HL-60 (cell line): Measurements from ENCODE around the gene DDX52.

ENCODE experiments used
- CTCF ChIP-seq: IDR thresholded peaks from one replicate; pipeline ENCODE4 v1.5.1; 2011; ENCODE audit warnings: low read length, control low read depth, inconsistent platforms; ENCODE audit not compliant: insufficient read depth
- GABPA ChIP-seq: IDR thresholded peaks from 2 replicates; pipeline ENCODE4 v1.6.1; 2012; ENCODE audit warnings: low read depth
- POLR2AphosphoS5 ChIP-seq: IDR thresholded peaks from 2 replicates; pipeline ENCODE4 v1.6.1; 2012; ENCODE audit warnings: low read depth
- REST ChIP-seq: IDR thresholded peaks from 2 replicates; pipeline ENCODE4 v1.6.1; 2012; ENCODE audit warnings: low read depth; ENCODE audit not compliant: insufficient replicate concordance

DNA sequence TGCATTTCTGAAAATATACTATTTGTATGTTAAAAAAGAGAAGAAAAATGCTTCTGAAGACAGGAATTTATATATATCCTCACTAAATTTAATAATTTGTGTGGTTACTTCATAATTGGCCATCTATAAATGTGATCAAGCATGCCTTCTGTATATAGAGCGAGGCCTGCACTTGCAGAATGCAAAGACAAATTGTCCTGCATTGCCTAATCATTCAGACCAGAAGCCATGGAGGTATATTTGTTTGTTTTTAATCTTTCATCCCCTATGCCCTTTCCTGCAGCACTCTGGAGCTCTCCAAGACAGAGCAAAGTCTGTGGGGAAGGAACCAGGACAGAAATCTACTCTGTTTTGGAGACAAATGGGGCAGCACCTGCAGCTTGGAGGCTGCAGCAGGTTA is 23.8 kb upstream of the DDX52 start:
- TF ChIP-seq CTCF: no peak
- TF ChIP-seq REST: no peak
- no peak for TF ChIP-seq POLR2AphosphoS5
- TF ChIP-seq GABPA: no peak
